ENCODE measurements around the gene SLC6A17.

GRCh38 chr1:110112656-110113055 is 37.6 kb upstream of the SLC6A17 start:
- TF ChIP-seq CTCF (IDR thresholded peaks at IDR 0.05; ENCODE audit: low read depth, low read length) = no peak
- TF ChIP-seq EZH2phosphoT487 (IDR thresholded peaks at IDR 0.05; ENCODE audit: low read depth) = no peak
